Liver (tissue), 9 donors: ENCODE data around the gene NFXL1. TPM values are rescaled to one million over a fixed set of nuclear protein-coding genes. Genes with fewer than 3 reads are reported as not detected.

Experiments
- DNase-seq: peaks from one replicate; pipeline ENCODE4 v3.0.0-alpha.2; 2017; ENCODE audit warnings: low spot score
- H3K27ac ChIP-seq, 2 donors: one replicate each; pipeline ENCODE4 v1.7.0; 2013; ENCODE audit warnings: inconsistent platforms in 2 of 2, low read length in 2 of 2, control low read depth in 1 of 2, low read depth in 1 of 2, mild to moderate bottlenecking in 1 of 2
- H3K27me3 ChIP-seq, 4 donors: one replicate each; pipeline versions ENCODE4 v1.6.1 to v1.7.0; 2013; ENCODE audit warnings: low read length in 3 of 4, inconsistent platforms in 1 of 4, mild to moderate bottlenecking in 1 of 4, moderate library complexity in 1 of 4; ENCODE audit not compliant: control insufficient read depth in 4 of 4, insufficient read depth in 4 of 4
- H3K36me3 ChIP-seq, 4 donors: one replicate each; pipeline versions ENCODE4 v1.6.1 to v1.7.0; 2013; ENCODE audit warnings: low read length in 3 of 4, mild to moderate bottlenecking in 3 of 4, low read depth in 1 of 4, moderate library complexity in 1 of 4; ENCODE audit not compliant: control insufficient read depth in 4 of 4, insufficient read depth in 3 of 4
- H3K4me1 ChIP-seq, 4 donors: one replicate each; pipeline versions ENCODE4 v1.6.1 to v1.7.0; 2013; ENCODE audit warnings: low read length in 3 of 4, mild to moderate bottlenecking in 3 of 4, moderate library complexity in 1 of 4; ENCODE audit not compliant: control insufficient read depth in 4 of 4, insufficient read depth in 4 of 4
- H3K4me3 ChIP-seq, 3 donors: one replicate each; pipeline versions ENCODE4 v1.6.1 to v1.7.0; 2013; ENCODE audit warnings: low read length in 3 of 3, control low read depth in 1 of 3, low read depth in 1 of 3, mild to moderate bottlenecking in 1 of 3
- H3K9ac ChIP-seq, 2 donors: one replicate each; pipeline ENCODE4 v1.7.0; 2013; ENCODE audit warnings: low read length in 2 of 2, mild to moderate bottlenecking in 2 of 2, moderate library complexity in 2 of 2, control low read depth in 1 of 2, low read depth in 1 of 2
- H3K9me3 ChIP-seq, 4 donors: one replicate each; pipeline versions ENCODE4 v1.6.1 to v1.7.0; 2013; ENCODE audit warnings: low read length in 3 of 4; ENCODE audit not compliant: control insufficient read depth in 4 of 4
- EGR1 ChIP-seq, 2 donors: IDR thresholded peaks; 2 replicates each; pipeline ENCODE4 v1.6.1; 2016 to 2018; ENCODE audit warnings: antibody characterized with exemption in 2 of 2, low read depth in 2 of 2
- FOXA1 ChIP-seq: IDR thresholded peaks from 2 replicates; pipeline ENCODE4 v1.6.1; 2016; ENCODE audit warnings: antibody characterized with exemption
- FOXA2 ChIP-seq: IDR thresholded peaks from 2 replicates; pipeline ENCODE4 v1.6.1; 2016; ENCODE audit warnings: antibody characterized with exemption
- HNF4A ChIP-seq, 2 donors: conservative IDR thresholded peaks; 2 replicates each; pipeline ENCODE4 v1.6.1; 2016; ENCODE audit warnings: antibody characterized with exemption in 2 of 2, mild to moderate bottlenecking in 2 of 2
- HNF4G ChIP-seq: IDR thresholded peaks from 2 replicates; pipeline ENCODE4 v1.6.1; 2016; ENCODE audit warnings: antibody characterized with exemption
- NR2F2 ChIP-seq: IDR thresholded peaks from 2 replicates; pipeline ENCODE4 v1.6.1; 2016; ENCODE audit warnings: antibody characterized with exemption
- RXRA ChIP-seq, 2 donors: IDR thresholded peaks; 2 replicates each; pipeline ENCODE4 v1.6.1; 2017 to 2018; ENCODE audit warnings: antibody characterized with exemption in 2 of 2, mild to moderate bottlenecking in 1 of 2
- SP1 ChIP-seq: IDR thresholded peaks from 2 replicates; pipeline ENCODE4 v1.6.1; 2018; ENCODE audit warnings: antibody characterized with exemption, mild to moderate bottlenecking
- TAF1 ChIP-seq: conservative IDR thresholded peaks from 2 replicates; pipeline ENCODE4 v1.6.1; 2016; ENCODE audit warnings: antibody characterized with exemption, mild to moderate bottlenecking
- YY1 ChIP-seq: IDR thresholded peaks from 2 replicates; pipeline ENCODE4 v1.6.1; 2016; ENCODE audit warnings: antibody characterized with exemption, mild to moderate bottlenecking
- WGBS: extraction: QIAGEN DNeasy Blood & Tissue Kit; methylation state at CpG from one replicate; pipeline ENCODE4 v1.1.7; 2013; 5-methylcytosine and 5-hydroxymethylcytosine counted together
- polyA plus RNA-seq, 2 donors: library from polyadenylated mRNA; stranded (reverse) in 1 of 2; unstranded in 1 of 2; fragments of 200-250 nt in 1 of 2; fragments of >200 nt in 1 of 2; fragmentation: Nextera tagmentation in 1 of 2; extraction: Ambion mirVana in 1 of 2; gene quantifications; one replicate each; pipeline versions ENCODE4 v1.2.1 to v1.2.3, GENCODE V29; 2013 to 2015
- total RNA-seq, 2 donors: library from RNA; depleted of rRNA; stranded (reverse); fragments of >200 nt; gene quantifications; one replicate each; pipeline ENCODE4 v1.2.3, GENCODE V29; 2014
- TF ChIP-seq, protein P1 (sequence below): IDR thresholded peaks from 2 replicates; pipeline ENCODE4 v1.6.1; 2016; ENCODE audit warnings: antibody characterized with exemption, mild to moderate bottlenecking
- TF ChIP-seq, protein P2 (sequence below): IDR thresholded peaks from 2 replicates; pipeline ENCODE4 v1.6.1; 2016; ENCODE audit warnings: antibody characterized with exemption
- TF ChIP-seq, protein P3 (sequence below): IDR thresholded peaks from 2 replicates; pipeline ENCODE4 v1.6.1; 2016; ENCODE audit warnings: antibody characterized with exemption
- TF ChIP-seq, protein P4 (sequence below): IDR thresholded peaks from 2 replicates; pipeline ENCODE4 v1.6.1; 2016; ENCODE audit warnings: antibody characterized with exemption
- donor health status: healthy.
- donor health status: healthy.
- donor health status: healthy.
- donor health status: healthy.
- donor health status: healthy.

Gene NFXL1
- total and polyA plus RNA-seq, 4 donors = 3.9 to 9.9 (median 5.4) TPM

DNA sequence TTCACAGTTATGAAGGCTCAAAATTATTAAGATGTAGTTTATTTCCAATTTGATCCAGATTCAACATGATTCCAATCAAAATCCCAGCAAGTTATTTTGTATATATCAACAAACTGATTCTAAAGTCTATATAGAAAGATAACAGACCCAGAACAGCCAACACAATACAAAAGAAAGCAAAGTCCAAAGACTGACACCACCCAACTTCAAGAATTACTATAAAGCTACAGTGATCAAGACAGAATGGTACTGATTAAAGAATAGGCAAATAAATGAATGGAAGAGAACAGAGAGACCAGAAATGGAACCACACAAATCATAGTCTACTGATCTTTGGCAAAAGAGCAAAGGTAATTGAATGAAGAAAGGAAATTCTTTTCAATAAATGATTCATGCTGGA, 34.9 kb downstream of the NFXL1 start:
- TF ChIP-seq HNF4A (conservative IDR thresholded peaks at IDR 0.05) (peak; percentile 54 to 62), FOXA1 (no peak), RXRA (IDR thresholded peaks at IDR 0.05) (peak in 1 of 2 donors; percentile 5)
- H3K4me3 ChIP-seq = no peak overlapping the region
- no peak overlapping the region for H3K27ac ChIP-seq
- H3K27me3 ChIP-seq = no peaks in the 10 kb centered on the region
- no peaks in the 10 kb centered on the region for H3K9me3 ChIP-seq
- no peak for DNase-seq
- peaks cover 1 to 47% (median 38%) of the 10 kb centered on the region in 4 donors for H3K36me3 ChIP-seq
- no peak overlapping the region for H3K9ac ChIP-seq
- no peaks in the 10 kb centered on the region for H3K4me1 ChIP-seq

DNA sequence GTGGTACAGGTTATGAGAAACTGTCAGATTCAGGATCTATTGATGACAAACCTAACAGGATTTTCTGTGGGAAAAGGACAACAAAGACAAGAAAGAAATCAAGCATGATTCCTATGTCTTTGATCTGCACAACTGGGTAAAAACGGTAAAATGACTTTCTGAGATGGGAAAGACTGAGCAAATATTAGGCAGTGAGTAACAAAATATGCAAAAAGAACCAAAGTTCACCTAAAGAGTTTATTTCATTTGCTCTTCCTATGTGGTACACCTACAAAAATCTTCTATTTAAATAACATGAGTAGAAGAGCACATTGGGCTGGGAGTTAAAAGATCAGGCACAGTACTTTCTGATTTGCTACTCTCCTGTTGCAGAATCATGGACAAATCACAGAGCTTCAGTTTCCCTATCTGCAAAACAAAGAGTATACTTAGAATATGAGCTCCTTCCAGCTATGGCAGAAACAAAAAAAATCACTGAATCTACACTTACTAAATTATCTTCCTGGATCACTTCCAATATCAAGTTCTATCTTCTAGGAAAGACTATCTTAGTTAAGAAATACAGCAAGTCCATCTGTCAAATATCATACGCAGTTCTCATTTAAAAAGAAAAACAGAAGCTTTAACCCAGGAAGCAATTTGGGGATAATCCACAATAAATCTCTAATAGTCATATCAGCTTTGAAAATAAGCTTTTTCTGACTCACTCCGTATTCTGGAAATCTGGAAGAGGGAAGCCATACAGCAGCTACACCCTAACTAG, 37.4 kb downstream of the NFXL1 start:
- DNase-seq = no peak
- H3K36me3 ChIP-seq = peaks cover 1 to 53% (median 48%) of the 10 kb centered on the region in 4 donors
- H3K4me1 ChIP-seq = no peaks in the 10 kb centered on the region
- H3K27ac ChIP-seq = no peak overlapping the region
- WGBS = 92% methylated on average over 3 of the region's 3 CpGs
- peaks cover 0 to 4% (median under 1%) of the 10 kb centered on the region in 4 donors for H3K9me3 ChIP-seq
- TF ChIP-seq YY1 = no peak
- TF ChIP-seq, protein P1, sequence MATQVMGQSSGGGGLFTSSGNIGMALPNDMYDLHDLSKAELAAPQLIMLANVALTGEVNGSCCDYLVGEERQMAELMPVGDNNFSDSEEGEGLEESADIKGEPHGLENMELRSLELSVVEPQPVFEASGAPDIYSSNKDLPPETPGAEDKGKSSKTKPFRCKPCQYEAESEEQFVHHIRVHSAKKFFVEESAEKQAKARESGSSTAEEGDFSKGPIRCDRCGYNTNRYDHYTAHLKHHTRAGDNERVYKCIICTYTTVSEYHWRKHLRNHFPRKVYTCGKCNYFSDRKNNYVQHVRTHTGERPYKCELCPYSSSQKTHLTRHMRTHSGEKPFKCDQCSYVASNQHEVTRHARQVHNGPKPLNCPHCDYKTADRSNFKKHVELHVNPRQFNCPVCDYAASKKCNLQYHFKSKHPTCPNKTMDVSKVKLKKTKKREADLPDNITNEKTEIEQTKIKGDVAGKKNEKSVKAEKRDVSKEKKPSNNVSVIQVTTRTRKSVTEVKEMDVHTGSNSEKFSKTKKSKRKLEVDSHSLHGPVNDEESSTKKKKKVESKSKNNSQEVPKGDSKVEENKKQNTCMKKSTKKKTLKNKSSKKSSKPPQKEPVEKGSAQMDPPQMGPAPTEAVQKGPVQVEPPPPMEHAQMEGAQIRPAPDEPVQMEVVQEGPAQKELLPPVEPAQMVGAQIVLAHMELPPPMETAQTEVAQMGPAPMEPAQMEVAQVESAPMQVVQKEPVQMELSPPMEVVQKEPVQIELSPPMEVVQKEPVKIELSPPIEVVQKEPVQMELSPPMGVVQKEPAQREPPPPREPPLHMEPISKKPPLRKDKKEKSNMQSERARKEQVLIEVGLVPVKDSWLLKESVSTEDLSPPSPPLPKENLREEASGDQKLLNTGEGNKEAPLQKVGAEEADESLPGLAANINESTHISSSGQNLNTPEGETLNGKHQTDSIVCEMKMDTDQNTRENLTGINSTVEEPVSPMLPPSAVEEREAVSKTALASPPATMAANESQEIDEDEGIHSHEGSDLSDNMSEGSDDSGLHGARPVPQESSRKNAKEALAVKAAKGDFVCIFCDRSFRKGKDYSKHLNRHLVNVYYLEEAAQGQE = no peak
- TF ChIP-seq, protein P2, sequence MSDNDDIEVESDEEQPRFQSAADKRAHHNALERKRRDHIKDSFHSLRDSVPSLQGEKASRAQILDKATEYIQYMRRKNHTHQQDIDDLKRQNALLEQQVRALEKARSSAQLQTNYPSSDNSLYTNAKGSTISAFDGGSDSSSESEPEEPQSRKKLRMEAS = no peak
- TF ChIP-seq HNF4G = no peak
- TF ChIP-seq, protein P3, sequence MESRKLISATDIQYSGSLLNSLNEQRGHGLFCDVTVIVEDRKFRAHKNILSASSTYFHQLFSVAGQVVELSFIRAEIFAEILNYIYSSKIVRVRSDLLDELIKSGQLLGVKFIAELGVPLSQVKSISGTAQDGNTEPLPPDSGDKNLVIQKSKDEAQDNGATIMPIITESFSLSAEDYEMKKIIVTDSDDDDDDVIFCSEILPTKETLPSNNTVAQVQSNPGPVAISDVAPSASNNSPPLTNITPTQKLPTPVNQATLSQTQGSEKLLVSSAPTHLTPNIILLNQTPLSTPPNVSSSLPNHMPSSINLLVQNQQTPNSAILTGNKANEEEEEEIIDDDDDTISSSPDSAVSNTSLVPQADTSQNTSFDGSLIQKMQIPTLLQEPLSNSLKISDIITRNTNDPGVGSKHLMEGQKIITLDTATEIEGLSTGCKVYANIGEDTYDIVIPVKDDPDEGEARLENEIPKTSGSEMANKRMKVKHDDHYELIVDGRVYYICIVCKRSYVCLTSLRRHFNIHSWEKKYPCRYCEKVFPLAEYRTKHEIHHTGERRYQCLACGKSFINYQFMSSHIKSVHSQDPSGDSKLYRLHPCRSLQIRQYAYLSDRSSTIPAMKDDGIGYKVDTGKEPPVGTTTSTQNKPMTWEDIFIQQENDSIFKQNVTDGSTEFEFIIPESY = no peak
- TF ChIP-seq, protein P4, sequence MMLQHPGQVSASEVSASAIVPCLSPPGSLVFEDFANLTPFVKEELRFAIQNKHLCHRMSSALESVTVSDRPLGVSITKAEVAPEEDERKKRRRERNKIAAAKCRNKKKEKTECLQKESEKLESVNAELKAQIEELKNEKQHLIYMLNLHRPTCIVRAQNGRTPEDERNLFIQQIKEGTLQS = no peak
- no peak for TF ChIP-seq NR2F2
- no peak for TF ChIP-seq RXRA (IDR thresholded peaks at IDR 0.05)
- TF ChIP-seq FOXA2 = no peak
- H3K9ac ChIP-seq = no peak overlapping the region
- H3K27me3 ChIP-seq = no peaks in the 10 kb centered on the region
- no peak overlapping the region for H3K4me3 ChIP-seq

DNA sequence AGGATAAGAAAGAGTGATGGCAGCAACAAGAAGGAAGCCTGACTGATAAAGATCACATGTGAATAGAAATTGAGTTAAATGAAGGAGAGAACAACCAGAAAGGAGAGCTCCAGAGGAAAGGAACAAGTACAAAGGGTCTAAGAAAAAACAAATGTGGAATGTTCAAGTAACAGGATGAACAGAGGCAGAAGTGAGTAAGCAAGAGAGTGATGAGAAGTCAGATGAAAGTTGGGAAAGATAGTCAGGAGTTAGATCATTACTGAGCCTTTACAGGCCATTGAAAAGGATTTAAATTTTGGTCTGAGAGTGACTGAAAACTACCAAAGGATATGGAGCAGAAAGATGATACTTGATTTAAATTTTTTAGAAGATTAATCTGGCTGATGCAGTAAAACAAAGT, 38.1 kb downstream of the NFXL1 start:
- H3K27me3 ChIP-seq = no peaks in the 10 kb centered on the region
- no peaks in the 10 kb centered on the region for H3K4me1 ChIP-seq
- H3K27ac ChIP-seq = no peak overlapping the region
- DNase-seq = no peak
- peaks cover 0 to 4% (median under 1%) of the 10 kb centered on the region in 4 donors for H3K9me3 ChIP-seq
- no peak overlapping the region for H3K4me3 ChIP-seq
- H3K9ac ChIP-seq = no peak overlapping the region
- H3K36me3 ChIP-seq = peaks cover 1 to 54% (median 48%) of the 10 kb centered on the region in 4 donors
- TF ChIP-seq, protein P2 = no peak
- TF ChIP-seq SP1 (no peak), FOXA1 (no peak), TAF1 (no peak), HNF4A (conservative IDR thresholded peaks at IDR 0.05) (no peak), NR2F2 (no peak), EGR1 (IDR thresholded peaks at IDR 0.05; ENCODE audit: low read depth in 2 of 2) (no peak), FOXA2 (no peak)
- TF ChIP-seq, protein P3 = no peak
- TF ChIP-seq, protein P1 = no peak
